Activated T-cell treated with anti-CD3 and anti-CD28 coated beads for 48 hours (primary cell): ENCODE data around the gene TACR2.

Experiments
- DNase-seq: peaks from one replicate; pipeline ENCODE4 v3.0.0-alpha.2; 2020; ENCODE audit warnings: low read depth

The TACR2 gene

GRCh38 chr10:69372126-69372980 is 44.4 kb downstream of the TACR2 start:
- no peak for DNase-seq

GRCh38 chr10:69367469-69367868 is 49.2 kb downstream of the TACR2 start:
- DNase-seq: no peak

- no peak for DNase-seq
These were observed 50.0 kb downstream of the TACR2 start for GRCh38 chr10:69366738-69367137.

- no peak for DNase-seq
These were observed 52.3 kb downstream of the TACR2 start for GRCh38 chr10:69364232-69364940.

GRCh38 chr10:69363666-69364065 is 53.1 kb downstream of the TACR2 start:
- DNase-seq: no peak

- DNase-seq: no peak
These were observed 54.2 kb downstream of the TACR2 start for GRCh38 chr10:69362471-69362954.

GRCh38 chr10:69361303-69361614 is 55.5 kb downstream of the TACR2 start:
- no peak for DNase-seq

- no peak for DNase-seq
These were observed 56.0 kb downstream of the TACR2 start for GRCh38 chr10:69360485-69361302.

- no peak for DNase-seq
These were observed 57.1 kb downstream of the TACR2 start for GRCh38 chr10:69359594-69359993.

- no peak for DNase-seq
These were observed 57.6 kb downstream of the TACR2 start for GRCh38 chr10:69359148-69359547.

GRCh38 chr10:69358148-69358795 is 58.4 kb downstream of the TACR2 start:
- no peak for DNase-seq

GRCh38 chr10:69356187-69356586 is 60.5 kb downstream of the TACR2 start:
- no peak for DNase-seq

- no peak for DNase-seq
These were observed 62.6 kb downstream of the TACR2 start for GRCh38 chr10:69353977-69354635.
